T47D (cell line): ENCODE data around the gene HMGA1.
"Not testable (repeated sequence)": the region's sequence is repeated elsewhere in the genome, so short reads cannot be mapped to it uniquely, and the experiment has no call there.

Source experiments
- DNase-seq, 2 experiments: peaks; one replicate each; pipeline versions ENCODE4 v3.0.0 to v3.0.0-alpha.2; 2011 to 2012; ENCODE audit warnings: low read depth in 1 of 2, low spot score in 1 of 2
- JUND ChIP-seq: IDR thresholded peaks from 2 replicates; pipeline ENCODE4 v1.6.1; 2012; ENCODE audit warnings: low read depth
- in situ Hi-C: cut with HindIII; loops from 2 replicates; pipeline ENCODE4 v1.10.0; 2016; ENCODE audit warnings: low sequenced_read_pairs, low pct_unique_long_range_greater_than_20kb

The HMGA1 gene

GRCh38 chr6:34238585-34239499 is 2.2 kb downstream of the HMGA1 start:
- DNase-seq, result no peak
- TF ChIP-seq JUND, result no peak
- in situ Hi-C loops, result no loop called here

- TF ChIP-seq JUND, result no peak
- in situ Hi-C loops, result no loop called here
- no peak for DNase-seq
These were observed 2.8 kb downstream of the HMGA1 start for GRCh38 chr6:34239500-34239825.

GRCh38 chr6:34239893-34240292 is 3.2 kb downstream of the HMGA1 start:
- DNase-seq, result no peak
- no peak for TF ChIP-seq JUND
- in situ Hi-C loops, result no loop called here

- TF ChIP-seq JUND, result no peak
- no peak for DNase-seq
- in situ Hi-C loops, result no loop called here
These were observed 3.9 kb downstream of the HMGA1 start for GRCh38 chr6:34240329-34241248.

- no peak for TF ChIP-seq JUND
- DNase-seq, result no peak
- in situ Hi-C loops, result no loop called here
These were observed 4.9 kb downstream of the HMGA1 start for GRCh38 chr6:34241351-34242215.

GRCh38 chr6:34242252-34243130 is 5.8 kb downstream of the HMGA1 start:
- in situ Hi-C loops, result no loop called here
- no peak for DNase-seq
- TF ChIP-seq JUND, result no peak

GRCh38 chr6:34243131-34243771 is 6.6 kb downstream of the HMGA1 start:
- no peak for DNase-seq
- in situ Hi-C loops, result no loop called here
- no peak for TF ChIP-seq JUND

- TF ChIP-seq JUND, result no peak
- no peak for DNase-seq
- in situ Hi-C loops, result no loop called here
These were observed 7.5 kb downstream of the HMGA1 start for GRCh38 chr6:34243901-34244884.

- DNase-seq, in situ Hi-C loops: not testable (repeated sequence)
These were observed 8.5 kb downstream of the HMGA1 start for GRCh38 chr6:34245032-34245760.

GRCh38 chr6:34245761-34246140 is 9.1 kb downstream of the HMGA1 start:
- DNase-seq, in situ Hi-C loops: not testable (repeated sequence)
